Activated naive CD8-positive, alpha-beta T cell treated with anti-CD3 and anti-CD28 coated beads for 36 hours (primary cell): ENCODE measurements around the gene S100A10. TPM values are rescaled to one million over a fixed set of nuclear protein-coding genes. Genes with fewer than 3 reads are reported as not detected.

ENCODE experiments used
- DNase-seq: peaks from one replicate; pipeline ENCODE4 v3.0.0; 2021
- H3K27ac Mint-ChIP-seq: one replicate; pipeline ENCODE4 v1.8.0; 2022; ENCODE audit warnings: mild to moderate bottlenecking, moderate library complexity, mixed read lengths
- H3K27me3 Mint-ChIP-seq: one replicate; pipeline ENCODE4 v1.8.0; 2022; ENCODE audit warnings: mild to moderate bottlenecking, mixed read lengths
- H3K36me3 Mint-ChIP-seq: one replicate; pipeline ENCODE4 v1.8.0; 2021; ENCODE audit warnings: mild to moderate bottlenecking, mixed read lengths
- H3K4me1 Mint-ChIP-seq: one replicate; pipeline ENCODE4 v1.8.0; 2021; ENCODE audit warnings: mixed read lengths
- H3K4me3 Mint-ChIP-seq: one replicate; pipeline ENCODE4 v1.8.0; 2022; ENCODE audit warnings: mild to moderate bottlenecking, moderate library complexity, mixed read lengths
- H3K9me3 Mint-ChIP-seq: one replicate; pipeline ENCODE4 v1.8.0; 2022; ENCODE audit warnings: mixed read lengths
- total RNA-seq, 2 experiments: library from RNA; stranded (reverse); gene quantifications; one replicate each; pipeline ENCODE4 v1.2.3, GENCODE V29; 2021

Gene S100A10
- total RNA-seq, 2 experiments from 2014 or later = 225 to 235 TPM

- H3K4me1 Mint-ChIP-seq = peaks cover 20% of the 10 kb centered on the region
- H3K4me3 Mint-ChIP-seq = no peak overlapping the region
- H3K9me3 Mint-ChIP-seq = no peaks in the 10 kb centered on the region
- no peak for DNase-seq
- peaks cover 5% of the 10 kb centered on the region for H3K27me3 Mint-ChIP-seq
- H3K36me3 Mint-ChIP-seq = no peaks in the 10 kb centered on the region
- no peak overlapping the region for H3K27ac Mint-ChIP-seq
These were observed 5.1 kb upstream of the S100A10 start for GRCh38 chr1:151998611-151999362.

- Mint-ChIP-seq H3K4me1 (peaks cover 27% of the 10 kb centered on the region), H3K27me3 (no peaks in the 10 kb centered on the region), H3K4me3 (no peak overlapping the region), H3K9me3 (no peaks in the 10 kb centered on the region), H3K27ac (no peak overlapping the region), H3K36me3 (peaks cover 7% of the 10 kb centered on the region)
- no peak for DNase-seq
These were observed 3.6 kb upstream of the S100A10 start for GRCh38 chr1:151997284-151997570.

GRCh38 chr1:151995774-151996173 lies 2.1 kb upstream of the S100A10 start:
- no peak for DNase-seq
- Mint-ChIP-seq H3K27me3 (no peaks in the 10 kb centered on the region), H3K36me3 (peaks cover 16% of the 10 kb centered on the region), H3K9me3 (no peaks in the 10 kb centered on the region), H3K27ac (no peak overlapping the region), H3K4me3 (no peak overlapping the region), H3K4me1 (peaks cover 31% of the 10 kb centered on the region)

- Mint-ChIP-seq H3K27me3 (no peaks in the 10 kb centered on the region), H3K36me3 (peaks cover 17% of the 10 kb centered on the region), H3K27ac (no peak overlapping the region), H3K4me3 (peak overlapping the region; percentile 18), H3K9me3 (no peaks in the 10 kb centered on the region), H3K4me1 (peaks cover 38% of the 10 kb centered on the region)
- no peak for DNase-seq
These were observed 1.3 kb upstream of the S100A10 start for GRCh38 chr1:151994956-151995355.

GRCh38 chr1:151993084-151993733 lies 450 bp downstream of the S100A10 start:
- Mint-ChIP-seq H3K4me3 (peak overlapping the region; percentile 97), H3K9me3 (no peaks in the 10 kb centered on the region), H3K36me3 (peaks cover 21% of the 10 kb centered on the region), H3K27me3 (no peaks in the 10 kb centered on the region), H3K4me1 (peaks cover 54% of the 10 kb centered on the region), H3K27ac (peak overlapping the region; percentile 96)
- DNase-seq = peak; percentile 51

- peak overlapping the region; percentile 96 for H3K27ac Mint-ChIP-seq
- H3K4me1 Mint-ChIP-seq = peaks cover 59% of the 10 kb centered on the region
- H3K27me3 Mint-ChIP-seq = no peaks in the 10 kb centered on the region
- peak overlapping the region; percentile 97 for H3K4me3 Mint-ChIP-seq
- peak; percentile 45 for DNase-seq
- H3K9me3 Mint-ChIP-seq = no peaks in the 10 kb centered on the region
- H3K36me3 Mint-ChIP-seq = peaks cover 26% of the 10 kb centered on the region
These were observed 1.2 kb downstream of the S100A10 start for GRCh38 chr1:151992303-151993083.

GRCh38 chr1:151991663-151992302 lies 1.9 kb downstream of the S100A10 start:
- Mint-ChIP-seq H3K4me1 (peaks cover 59% of the 10 kb centered on the region), H3K27ac (peak overlapping the region; percentile 38), H3K4me3 (peak overlapping the region; percentile 97), H3K36me3 (peaks cover 29% of the 10 kb centered on the region), H3K9me3 (no peaks in the 10 kb centered on the region), H3K27me3 (no peaks in the 10 kb centered on the region)
- no peak for DNase-seq

- H3K27ac Mint-ChIP-seq = no peak overlapping the region
- no peak overlapping the region for H3K4me3 Mint-ChIP-seq
These were observed 2.8 kb downstream of the S100A10 start for GRCh38 chr1:151990856-151991198.

GRCh38 chr1:151990058-151990855 lies 3.4 kb downstream of the S100A10 start:
- DNase-seq = no peak
- Mint-ChIP-seq H3K36me3 (peaks cover 44% of the 10 kb centered on the region), H3K4me3 (no peak overlapping the region), H3K9me3 (peaks cover 2% of the 10 kb centered on the region), H3K27me3 (no peaks in the 10 kb centered on the region), H3K4me1 (peaks cover 70% of the 10 kb centered on the region), H3K27ac (no peak overlapping the region)

More at GRCh38 chr1:151990856-151991198, 2.8 kb downstream of the S100A10 start:
- H3K27me3 Mint-ChIP-seq = no peaks in the 10 kb centered on the region
- DNase-seq = no peak
- H3K4me1 Mint-ChIP-seq = peaks cover 65% of the 10 kb centered on the region
- peaks cover 39% of the 10 kb centered on the region for H3K36me3 Mint-ChIP-seq
- peaks cover 2% of the 10 kb centered on the region for H3K9me3 Mint-ChIP-seq

GRCh38 chr1:151989211-151989862 lies 4.3 kb downstream of the S100A10 start:
- no peak overlapping the region for H3K4me3 Mint-ChIP-seq
- peak; percentile 51 for DNase-seq
- no peaks in the 10 kb centered on the region for H3K27me3 Mint-ChIP-seq
- H3K4me1 Mint-ChIP-seq = peaks cover 73% of the 10 kb centered on the region
- H3K9me3 Mint-ChIP-seq = peaks cover 2% of the 10 kb centered on the region
- no peak overlapping the region for H3K27ac Mint-ChIP-seq
- peaks cover 53% of the 10 kb centered on the region for H3K36me3 Mint-ChIP-seq

GRCh38 chr1:151988405-151988923 lies 5.2 kb downstream of the S100A10 start:
- Mint-ChIP-seq H3K36me3 (peaks cover 61% of the 10 kb centered on the region), H3K27ac (no peak overlapping the region), H3K27me3 (no peaks in the 10 kb centered on the region)

GRCh38 chr1:151986501-151987190 lies 7.0 kb downstream of the S100A10 start:
- no peak overlapping the region for H3K27ac Mint-ChIP-seq
- peaks cover 2% of the 10 kb centered on the region for H3K9me3 Mint-ChIP-seq
- DNase-seq = no peak
- H3K4me3 Mint-ChIP-seq = no peak overlapping the region
- H3K4me1 Mint-ChIP-seq = peaks cover 73% of the 10 kb centered on the region
- no peaks in the 10 kb centered on the region for H3K27me3 Mint-ChIP-seq
- peaks cover 65% of the 10 kb centered on the region for H3K36me3 Mint-ChIP-seq

More at GRCh38 chr1:151988405-151988923, 5.2 kb downstream of the S100A10 start:
- H3K9me3 Mint-ChIP-seq = peaks cover 2% of the 10 kb centered on the region
- H3K4me3 Mint-ChIP-seq = no peak overlapping the region
- H3K4me1 Mint-ChIP-seq = peaks cover 81% of the 10 kb centered on the region
- DNase-seq = no peak

- Mint-ChIP-seq H3K4me1 (peaks cover 69% of the 10 kb centered on the region), H3K36me3 (peaks cover 68% of the 10 kb centered on the region), H3K27ac (peak overlapping the region; percentile 93), H3K4me3 (no peak overlapping the region), H3K9me3 (peaks cover 2% of the 10 kb centered on the region), H3K27me3 (no peaks in the 10 kb centered on the region)
- DNase-seq = no peak
These were observed 7.9 kb downstream of the S100A10 start for GRCh38 chr1:151985768-151986167.
